Neural progenitor cell (in vitro differentiated cells): ENCODE measurements around the gene AOC1. TPM values are rescaled to one million over a fixed set of nuclear protein-coding genes. Genes with fewer than 3 reads are reported as not detected.

Experiments
- DNase-seq: peaks from one replicate; pipeline ENCODE4 v3.0.0-alpha.2; 2016; ENCODE audit warnings: low spot score
- H2AFZ ChIP-seq: fragments of 200-600 bp; sonication (generic); replicated peaks from 2 replicates; pipeline ENCODE4 v1.6.1; 2016; ENCODE audit warnings: antibody characterized with exemption
- H3F3A ChIP-seq: fragments of 200-600 bp; sonication (generic); 2 replicates; pipeline ENCODE4 v1.6.1; 2016; ENCODE audit warnings: antibody characterized with exemption, low read depth
- H3K27ac ChIP-seq: fragments of 200-600 bp; sonication (generic); 2 replicates; pipeline ENCODE4 v1.5.1; 2016; ENCODE audit warnings: mild to moderate bottlenecking
- H3K27me3 ChIP-seq: fragments of 200-600 bp; sonication (generic); 2 replicates; pipeline ENCODE4 v1.6.1; 2016; ENCODE audit warnings: mild to moderate bottlenecking, moderate library complexity
- H3K36me3 ChIP-seq: fragments of 200-600 bp; sonication (generic); 2 replicates; pipeline ENCODE4 v1.5.1; 2016
- H3K4me1 ChIP-seq: fragments of 200-600 bp; sonication (generic); 2 replicates; pipeline ENCODE4 v1.6.1; 2016; ENCODE audit warnings: mixed run types
- H3K4me2 ChIP-seq: fragments of 200-600 bp; sonication (generic); 2 replicates; pipeline ENCODE4 v1.6.1; 2016
- H3K4me3 ChIP-seq: fragments of 200-600 bp; sonication (generic); 2 replicates; pipeline ENCODE4 v1.5.1; 2016
- H3K79me2 ChIP-seq: fragments of 200-600 bp; sonication (generic); 2 replicates; pipeline ENCODE4 v1.6.1; 2016; ENCODE audit warnings: low read depth
- H3K9ac ChIP-seq: fragments of 200-600 bp; sonication (generic); 2 replicates; pipeline ENCODE4 v1.6.1; 2016
- H3K9me3 ChIP-seq: fragments of 200-600 bp; sonication (generic); 2 replicates; pipeline ENCODE4 v1.5.1; 2016; ENCODE audit warnings: low read depth
- H4K20me1 ChIP-seq: fragments of 200-600 bp; sonication (generic); 2 replicates; pipeline ENCODE4 v1.6.1; 2016; ENCODE audit warnings: low read depth
- H3K27ac Mint-ChIP-seq: 3 replicates; pipeline ENCODE4 v1.8.0; 2021; ENCODE audit warnings: mixed read lengths
- H3K27me3 Mint-ChIP-seq: 2 replicates; pipeline ENCODE4 v1.8.0; 2022; ENCODE audit warnings: low read depth, mild to moderate bottlenecking, inconsistent platforms, moderate library complexity, mixed read lengths; ENCODE audit not compliant: insufficient read depth
- H3K36me3 Mint-ChIP-seq: 3 replicates; pipeline ENCODE4 v1.8.0; 2021; ENCODE audit warnings: mixed read lengths
- H3K4me1 Mint-ChIP-seq: 3 replicates; pipeline ENCODE4 v1.8.0; 2021; ENCODE audit warnings: mixed read lengths
- H3K4me3 Mint-ChIP-seq: 3 replicates; pipeline ENCODE4 v1.8.0; 2021; ENCODE audit warnings: mild to moderate bottlenecking, moderate library complexity, mixed read lengths
- H3K9me3 Mint-ChIP-seq: 3 replicates; pipeline ENCODE4 v1.8.0; 2020; ENCODE audit warnings: mixed read lengths
- CTCF ChIP-seq: fragments of 200-600 bp; sonication (generic); IDR thresholded peaks from 2 replicates; pipeline ENCODE4 v1.5.1; 2017; ENCODE audit warnings: antibody characterized with exemption, mild to moderate bottlenecking
- EZH2 ChIP-seq: fragments of 200-600 bp; sonication (generic); IDR thresholded peaks from 2 replicates; pipeline ENCODE4 v1.6.1; 2017; ENCODE audit warnings: antibody characterized with exemption, mild to moderate bottlenecking, moderate library complexity
- EZH2phosphoT487 ChIP-seq: fragments of 200-600 bp; sonication (generic); IDR thresholded peaks from 2 replicates; pipeline ENCODE4 v1.6.1; 2017; ENCODE audit warnings: antibody characterized with exemption
- total RNA-seq: library from RNA; depleted of rRNA; stranded (reverse); fragments of >200 nt; gene quantifications from 2 replicates; pipeline ENCODE4 v1.2.3, GENCODE V29; 2015; ENCODE audit warnings: low replicate concordance

AOC1 gene
- total RNA-seq, 1 donor from 2014 or later: not detected

- Histone ChIP-seq H4K20me1 (no peaks in the 10 kb centered on the region), H3K4me1 (peaks cover 13% of the 10 kb centered on the region), H3F3A (peaks cover 16% of the 10 kb centered on the region), H3K9me3 (peaks cover 7% of the 10 kb centered on the region), H3K4me3 (no peak overlapping the region), H3K79me2 (no peaks in the 10 kb centered on the region), H3K4me2 (peak overlapping the region; percentile 40), H2AFZ (no peak overlapping the region), H3K36me3 (no peaks in the 10 kb centered on the region), H3K9ac (no peak overlapping the region), H3K27me3 (no peaks in the 10 kb centered on the region), H3K27ac (peak overlapping the region; percentile 71)
- Mint-ChIP-seq H3K27me3 (peaks cover 6% of the 10 kb centered on the region), H3K27ac (no peak overlapping the region), H3K9me3 (peaks cover 26% of the 10 kb centered on the region), H3K4me1 (peaks cover 12% of the 10 kb centered on the region), H3K36me3 (no peaks in the 10 kb centered on the region), H3K4me3 (no peak overlapping the region)
- no peak for DNase-seq
- TF ChIP-seq CTCF (no peak), EZH2phosphoT487 (no peak)
Observed at GRCh38 chr7:150814328-150815001, 37.9 kb upstream of the AOC1 start.

- no peak overlapping the region for H3K4me3 Mint-ChIP-seq
- H3K79me2 ChIP-seq: no peaks in the 10 kb centered on the region
- H3K36me3 Mint-ChIP-seq: no peaks in the 10 kb centered on the region
- H4K20me1 ChIP-seq: no peaks in the 10 kb centered on the region
- no peak overlapping the region for H3K27ac ChIP-seq
- peaks cover 11% of the 10 kb centered on the region for H3K4me1 Mint-ChIP-seq
- TF ChIP-seq EZH2 (no peak), CTCF (no peak), EZH2phosphoT487 (no peak)
- peaks cover 16% of the 10 kb centered on the region for H3F3A ChIP-seq
- peaks cover 8% of the 10 kb centered on the region for H3K4me1 ChIP-seq
- H3K4me2 ChIP-seq: no peak overlapping the region
- H3K27ac Mint-ChIP-seq: no peak overlapping the region
- H3K4me3 ChIP-seq: no peak overlapping the region
- no peak overlapping the region for H2AFZ ChIP-seq
- peaks cover 6% of the 10 kb centered on the region for H3K27me3 Mint-ChIP-seq
- no peak for DNase-seq
- H3K27me3 ChIP-seq: no peaks in the 10 kb centered on the region
- H3K36me3 ChIP-seq: no peaks in the 10 kb centered on the region
- H3K9me3 ChIP-seq: peaks cover 10% of the 10 kb centered on the region
- H3K9me3 Mint-ChIP-seq: peaks cover 14% of the 10 kb centered on the region
- no peak overlapping the region for H3K9ac ChIP-seq
Observed at GRCh38 chr7:150818971-150819370, 33.3 kb upstream of the AOC1 start.

GRCh38 chr7:150820148-150820547 lies 32.2 kb upstream of the AOC1 start:
- no peak overlapping the region for H3K27ac Mint-ChIP-seq
- Histone ChIP-seq H3K4me1 (no peaks in the 10 kb centered on the region), H3K9me3 (peaks cover 10% of the 10 kb centered on the region), H2AFZ (no peak overlapping the region), H3K27ac (no peak overlapping the region), H3K4me3 (no peak overlapping the region), H4K20me1 (no peaks in the 10 kb centered on the region), H3K4me2 (no peak overlapping the region), H3K27me3 (no peaks in the 10 kb centered on the region), H3K36me3 (no peaks in the 10 kb centered on the region), H3K79me2 (no peaks in the 10 kb centered on the region), H3K9ac (no peak overlapping the region), H3F3A (peaks cover 4% of the 10 kb centered on the region)
- H3K4me3 Mint-ChIP-seq: no peak overlapping the region
- no peak for DNase-seq
- peaks cover 3% of the 10 kb centered on the region for H3K27me3 Mint-ChIP-seq
- no peaks in the 10 kb centered on the region for H3K36me3 Mint-ChIP-seq
- no peak for TF ChIP-seq EZH2
- TF ChIP-seq CTCF: no peak
- no peak for TF ChIP-seq EZH2phosphoT487
- H3K9me3 Mint-ChIP-seq: peaks cover 11% of the 10 kb centered on the region
- no peaks in the 10 kb centered on the region for H3K4me1 Mint-ChIP-seq
